Omental fat pad (tissue), 4 donors: ENCODE data around the gene TAAR8. TPM values are rescaled to one million over a fixed set of nuclear protein-coding genes. Genes with fewer than 3 reads are reported as not detected.

Experiments
- ATAC-seq: fragments of 150-250 bp; one replicate; pipeline ENCODE4 v1.9.1; 2016; ENCODE audit warnings: mild to moderate bottlenecking, moderate library complexity; ENCODE audit not compliant: low FRiP score
- DNase-seq: peaks from one replicate; pipeline ENCODE4 v3.0.0-alpha.2; 2019; ENCODE audit warnings: low spot score
- total RNA-seq, 4 donors: library from RNA; depleted of rRNA; stranded (reverse); fragments of >200 nt; gene quantifications; one replicate each; pipeline ENCODE4 v1.1.0, GENCODE V29; 2016
- TF ChIP-seq, protein P1 (sequence below), 3 donors: fragments of 450-650 bp; IDR thresholded peaks; one replicate each; pipeline ENCODE4 v1.5.1; 2016 to 2017; ENCODE audit warnings: antibody characterized with exemption in 3 of 3, mild to moderate bottlenecking in 3 of 3, moderate library complexity in 2 of 3

Gene TAAR8
- total RNA-seq, 4 donors from 2014 or later = not detected

DNA sequence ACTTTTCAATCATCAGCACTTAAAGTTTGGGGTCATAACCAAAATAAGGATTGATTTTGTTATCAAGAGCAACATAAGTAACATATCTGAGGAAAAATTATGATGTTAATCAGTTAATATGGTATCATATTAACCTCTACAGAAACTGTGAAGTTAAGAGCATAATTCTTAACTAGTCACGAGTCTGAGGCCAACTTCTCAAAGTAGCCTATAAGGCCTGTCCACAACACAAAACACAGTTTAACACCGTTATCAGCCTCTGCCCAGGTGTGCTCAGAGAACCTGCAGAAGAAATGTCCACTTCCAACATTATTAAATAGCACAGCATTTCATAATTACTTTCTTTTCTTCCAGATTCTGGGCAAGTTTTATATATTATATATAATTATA lies 40.6 kb upstream of the TAAR8 start:
- DNase-seq (no peak), ATAC-seq (no peak)
- TF ChIP-seq, protein P1, sequence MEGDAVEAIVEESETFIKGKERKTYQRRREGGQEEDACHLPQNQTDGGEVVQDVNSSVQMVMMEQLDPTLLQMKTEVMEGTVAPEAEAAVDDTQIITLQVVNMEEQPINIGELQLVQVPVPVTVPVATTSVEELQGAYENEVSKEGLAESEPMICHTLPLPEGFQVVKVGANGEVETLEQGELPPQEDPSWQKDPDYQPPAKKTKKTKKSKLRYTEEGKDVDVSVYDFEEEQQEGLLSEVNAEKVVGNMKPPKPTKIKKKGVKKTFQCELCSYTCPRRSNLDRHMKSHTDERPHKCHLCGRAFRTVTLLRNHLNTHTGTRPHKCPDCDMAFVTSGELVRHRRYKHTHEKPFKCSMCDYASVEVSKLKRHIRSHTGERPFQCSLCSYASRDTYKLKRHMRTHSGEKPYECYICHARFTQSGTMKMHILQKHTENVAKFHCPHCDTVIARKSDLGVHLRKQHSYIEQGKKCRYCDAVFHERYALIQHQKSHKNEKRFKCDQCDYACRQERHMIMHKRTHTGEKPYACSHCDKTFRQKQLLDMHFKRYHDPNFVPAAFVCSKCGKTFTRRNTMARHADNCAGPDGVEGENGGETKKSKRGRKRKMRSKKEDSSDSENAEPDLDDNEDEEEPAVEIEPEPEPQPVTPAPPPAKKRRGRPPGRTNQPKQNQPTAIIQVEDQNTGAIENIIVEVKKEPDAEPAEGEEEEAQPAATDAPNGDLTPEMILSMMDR (IDR thresholded peaks at IDR 0.05) = no peak

DNA sequence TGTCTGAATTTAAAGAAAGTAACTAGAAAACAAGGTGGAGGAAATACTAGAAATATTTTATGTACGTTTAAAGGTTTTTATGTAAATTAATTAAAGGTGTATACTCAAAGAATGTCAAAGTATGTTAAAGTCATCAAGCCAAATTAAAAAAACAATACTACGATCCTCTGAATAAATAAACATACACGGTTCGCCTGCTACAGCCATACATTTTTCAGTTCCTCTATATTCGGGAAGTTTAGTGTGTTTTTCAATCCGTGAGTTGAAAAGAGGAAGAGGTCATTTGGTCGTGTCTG lies 40.2 kb upstream of the TAAR8 start:
- ATAC-seq = no peak
- TF ChIP-seq, protein P1 (IDR thresholded peaks at IDR 0.05) = no peak
- no peak for DNase-seq

DNA sequence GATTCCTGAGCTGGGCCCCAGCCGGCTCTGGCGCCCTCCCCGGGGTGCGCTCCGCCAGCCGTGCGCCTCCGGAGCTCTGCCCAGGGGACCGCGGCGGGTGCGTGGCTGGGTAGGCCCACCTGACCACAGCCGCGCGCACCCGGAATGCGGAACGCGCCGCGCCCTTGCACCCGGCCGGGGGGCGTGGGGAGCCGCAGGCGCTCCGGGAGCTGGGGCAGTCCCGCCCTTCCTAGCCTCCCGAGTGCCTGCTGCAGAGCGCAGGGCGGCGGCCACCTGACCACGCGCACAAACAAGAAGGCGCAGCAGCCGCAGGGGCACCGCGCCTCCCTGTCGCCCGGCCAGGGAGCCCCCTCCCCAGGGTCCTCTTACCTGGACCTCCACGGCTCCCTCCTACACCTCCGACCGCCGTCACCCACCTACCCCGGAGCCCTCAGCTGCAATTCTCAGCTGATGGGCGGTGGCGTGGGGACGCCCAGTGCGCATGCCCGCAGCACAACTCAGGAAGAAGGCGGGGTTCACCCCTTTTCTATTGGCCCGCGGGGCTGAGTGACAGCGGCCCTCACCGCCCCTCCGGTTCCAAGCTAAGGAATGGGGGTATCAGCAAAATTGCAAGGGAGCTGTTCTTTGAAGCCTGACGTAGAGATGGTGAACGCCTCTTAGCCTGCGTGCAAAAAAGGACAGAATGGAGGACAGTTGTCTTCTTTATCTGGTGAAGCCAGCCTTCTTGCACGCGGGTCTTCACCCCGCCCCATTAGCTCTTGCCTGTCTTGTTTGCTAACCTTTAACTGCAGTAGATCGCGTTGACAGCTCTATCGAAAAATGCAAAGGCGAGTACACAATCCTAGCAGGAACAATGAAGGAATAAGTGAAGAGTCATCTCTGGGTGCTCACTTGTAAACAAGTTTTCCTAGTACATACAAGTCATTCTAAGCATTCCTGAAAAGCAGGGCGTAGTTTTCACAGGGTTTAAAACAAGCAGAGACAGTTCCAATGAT lies 39.5 kb upstream of the TAAR8 start, which contains the start of gene STX7:
TSS of gene STX7 (minus strand) at position 479 of the 995 bp plus-strand sequence. CDS start 9,586 bp downstream, outside the sequence.
- ATAC-seq (peak; percentile 97), DNase-seq (peak; percentile 77)
- TF ChIP-seq, protein P1 (IDR thresholded peaks at IDR 0.05) = no peak

DNA sequence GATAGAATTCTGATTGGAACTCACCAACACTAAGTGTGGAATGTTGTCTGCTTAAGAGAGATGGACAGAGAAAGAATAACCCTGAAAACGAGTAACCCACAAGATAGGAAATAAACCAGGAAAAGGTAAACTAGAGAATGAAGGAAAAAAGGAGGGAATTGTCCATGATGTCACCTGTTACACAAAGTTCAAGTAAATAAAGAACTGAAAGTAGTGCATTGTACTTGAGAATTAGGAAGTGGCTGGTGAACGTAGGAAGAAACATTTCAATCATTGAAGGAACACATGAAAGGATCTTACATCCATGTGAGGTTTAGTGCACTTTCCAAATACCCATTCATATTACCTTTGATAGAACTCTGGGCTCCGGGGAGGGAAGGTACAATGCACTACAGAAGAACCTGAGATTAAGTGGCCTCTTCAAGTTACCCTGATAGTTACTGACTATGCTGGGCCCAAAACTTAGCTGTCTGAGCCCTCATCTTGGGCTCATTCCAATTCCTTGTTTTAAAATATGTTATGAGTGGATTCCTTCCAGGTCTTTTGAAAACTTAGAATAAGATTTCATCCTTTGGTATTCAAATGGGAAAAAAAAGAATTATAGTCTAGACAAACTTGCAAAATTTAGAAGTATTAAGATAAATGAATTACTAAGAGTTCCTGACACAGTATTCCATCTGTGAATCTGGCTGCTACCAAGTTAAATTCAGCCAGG lies 38.5 kb upstream of the TAAR8 start:
- DNase-seq (no peak), ATAC-seq (no peak)
- TF ChIP-seq, protein P1 (IDR thresholded peaks at IDR 0.05) = no peak

DNA sequence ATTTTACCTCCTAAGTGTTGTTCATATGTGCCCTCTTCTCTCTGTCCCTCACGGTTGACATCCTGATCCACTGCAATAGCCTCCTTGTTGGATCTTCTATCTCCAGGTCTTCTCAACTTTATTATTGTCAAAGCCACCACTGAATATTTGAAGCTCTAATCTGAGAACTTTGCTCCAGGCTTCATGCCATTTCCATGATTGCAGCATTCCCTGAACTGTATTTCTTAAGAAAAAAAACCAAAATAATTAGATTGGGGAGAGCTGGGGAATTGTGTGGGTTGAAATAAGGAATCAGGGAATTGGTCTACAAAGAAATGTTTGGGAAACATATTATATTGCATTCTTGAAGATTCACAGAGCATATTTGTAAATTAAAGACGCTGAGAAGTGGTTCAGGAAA lies 37.1 kb upstream of the TAAR8 start:
- TF ChIP-seq, protein P1 (IDR thresholded peaks at IDR 0.05) = no peak
- DNase-seq (no peak), ATAC-seq (no peak)

DNA sequence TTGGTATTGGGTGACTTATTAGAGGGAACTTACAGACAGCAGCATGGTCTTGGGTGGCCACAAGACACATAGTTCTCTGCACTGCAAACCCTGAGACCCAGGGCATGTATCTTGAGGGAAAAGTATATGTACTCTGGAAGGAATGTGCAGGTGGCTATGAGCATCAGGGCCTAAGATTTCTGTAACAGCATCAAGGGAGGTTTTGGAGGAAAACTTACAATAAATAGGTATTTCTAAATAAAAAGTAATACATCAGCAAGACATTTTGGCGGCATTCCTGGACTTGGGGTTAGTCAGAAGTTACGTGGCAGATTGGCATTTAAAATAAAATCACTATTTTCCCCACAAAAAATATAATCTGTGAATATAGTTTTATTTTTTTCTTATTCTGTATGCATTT lies 31.5 kb upstream of the TAAR8 start:
- TF ChIP-seq, protein P1 (IDR thresholded peaks at IDR 0.05) = no peak

More for the DNA sequence above, 31.5 kb upstream of the TAAR8 start:
- ATAC-seq = peak; percentile 57
- DNase-seq = no peak
